Epidermal melanocyte (primary cell): ENCODE data around the gene PRSS16.
"Not testable (repeated sequence)": the region's sequence is repeated elsewhere in the genome, so short reads cannot be mapped to it uniquely, and the experiment has no call there.

ENCODE experiments used
- DNase-seq: peaks from one replicate; pipeline ENCODE4 v3.0.0; 2011; ENCODE audit warnings: low spot score; ENCODE audit not compliant: insufficient read length

Gene PRSS16, protein sequence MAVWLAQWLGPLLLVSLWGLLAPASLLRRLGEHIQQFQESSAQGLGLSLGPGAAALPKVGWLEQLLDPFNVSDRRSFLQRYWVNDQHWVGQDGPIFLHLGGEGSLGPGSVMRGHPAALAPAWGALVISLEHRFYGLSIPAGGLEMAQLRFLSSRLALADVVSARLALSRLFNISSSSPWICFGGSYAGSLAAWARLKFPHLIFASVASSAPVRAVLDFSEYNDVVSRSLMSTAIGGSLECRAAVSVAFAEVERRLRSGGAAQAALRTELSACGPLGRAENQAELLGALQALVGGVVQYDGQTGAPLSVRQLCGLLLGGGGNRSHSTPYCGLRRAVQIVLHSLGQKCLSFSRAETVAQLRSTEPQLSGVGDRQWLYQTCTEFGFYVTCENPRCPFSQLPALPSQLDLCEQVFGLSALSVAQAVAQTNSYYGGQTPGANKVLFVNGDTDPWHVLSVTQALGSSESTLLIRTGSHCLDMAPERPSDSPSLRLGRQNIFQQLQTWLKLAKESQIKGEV

DNA sequence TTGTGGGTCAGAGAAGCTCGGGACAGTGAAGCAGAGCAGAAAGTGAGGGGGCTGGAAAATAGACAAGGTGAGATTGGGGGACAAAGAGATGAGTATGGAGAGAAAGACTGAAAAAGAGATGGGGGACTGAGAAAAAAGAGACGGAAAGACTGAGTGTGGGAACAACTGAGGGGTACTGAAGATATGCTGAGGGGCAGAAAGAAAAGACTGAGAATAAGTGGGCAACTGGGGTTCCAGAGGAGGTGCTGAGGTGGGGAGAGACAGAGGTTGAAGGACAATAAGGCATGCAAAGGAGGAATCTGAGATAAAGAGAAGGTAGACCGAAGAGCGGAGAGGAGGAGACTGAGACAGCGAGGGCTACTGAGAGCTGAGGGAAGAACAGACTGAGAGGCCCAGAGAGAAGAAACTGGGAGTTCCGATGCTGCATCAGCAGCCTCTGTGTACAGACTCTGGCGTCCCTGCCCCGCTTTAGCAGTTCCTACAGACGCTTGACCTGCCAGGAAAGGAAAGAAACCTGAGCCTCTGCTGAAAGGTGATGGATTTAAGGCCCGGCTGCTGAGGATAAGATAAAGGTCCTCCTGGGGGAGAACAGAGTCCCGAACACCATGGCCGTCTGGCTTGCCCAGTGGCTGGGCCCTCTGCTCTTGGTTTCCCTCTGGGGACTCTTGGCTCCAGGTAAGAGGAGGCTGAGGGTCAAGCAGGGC lies at the start of gene PRSS16:
PRSS16 (plus strand) TSS at position 569 of the 704 bp plus-strand sequence; CDS start at position 606, 37 bp downstream.
- no peak for DNase-seq

GRCh38 chr6:27205375-27206278 lies 41.9 kb upstream of the PRSS16 start:
- no peak for DNase-seq

DNA sequence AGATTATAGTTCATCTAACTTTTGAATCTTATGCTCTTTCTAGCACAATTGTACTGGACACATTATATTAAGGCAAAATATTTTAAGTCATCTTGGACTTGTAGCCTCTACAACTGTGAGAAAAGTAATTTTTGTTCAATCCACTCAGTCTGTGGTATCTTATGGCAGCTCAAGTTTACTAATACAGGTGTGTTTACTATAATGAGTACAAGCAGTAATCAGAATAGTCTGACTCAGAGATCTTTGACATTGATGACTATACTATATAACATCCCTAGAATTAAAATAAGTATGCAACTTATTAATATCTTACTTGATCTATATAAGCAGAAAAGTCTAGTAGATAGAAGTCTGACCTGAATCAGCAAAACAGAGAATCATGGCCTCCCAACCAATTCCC lies 40.7 kb upstream of the PRSS16 start:
- no peak for DNase-seq

DNA sequence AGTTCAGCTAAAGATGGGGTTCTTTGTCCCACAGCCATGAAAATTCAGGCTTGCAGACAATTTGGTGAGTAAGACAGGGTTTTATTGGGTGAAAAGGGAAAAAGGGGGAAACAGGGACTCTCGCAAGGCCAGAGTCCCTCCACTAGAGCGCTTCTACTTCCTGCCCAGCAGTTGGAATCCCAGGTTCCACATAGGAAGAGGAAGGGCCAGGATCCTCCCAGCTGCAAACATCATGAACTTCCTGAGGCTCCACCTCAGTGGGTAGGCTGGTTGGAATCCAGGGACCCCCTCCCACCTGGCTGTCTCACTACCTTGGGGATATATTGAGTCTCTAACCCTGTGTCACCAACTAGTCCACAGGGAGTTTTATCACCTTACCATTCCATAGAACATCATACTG lies 39.5 kb upstream of the PRSS16 start:
- no peak for DNase-seq

- DNase-seq, result no peak
Observed at GRCh38 chr6:27209196-27209595, 38.3 kb upstream of the PRSS16 start.

DNA sequence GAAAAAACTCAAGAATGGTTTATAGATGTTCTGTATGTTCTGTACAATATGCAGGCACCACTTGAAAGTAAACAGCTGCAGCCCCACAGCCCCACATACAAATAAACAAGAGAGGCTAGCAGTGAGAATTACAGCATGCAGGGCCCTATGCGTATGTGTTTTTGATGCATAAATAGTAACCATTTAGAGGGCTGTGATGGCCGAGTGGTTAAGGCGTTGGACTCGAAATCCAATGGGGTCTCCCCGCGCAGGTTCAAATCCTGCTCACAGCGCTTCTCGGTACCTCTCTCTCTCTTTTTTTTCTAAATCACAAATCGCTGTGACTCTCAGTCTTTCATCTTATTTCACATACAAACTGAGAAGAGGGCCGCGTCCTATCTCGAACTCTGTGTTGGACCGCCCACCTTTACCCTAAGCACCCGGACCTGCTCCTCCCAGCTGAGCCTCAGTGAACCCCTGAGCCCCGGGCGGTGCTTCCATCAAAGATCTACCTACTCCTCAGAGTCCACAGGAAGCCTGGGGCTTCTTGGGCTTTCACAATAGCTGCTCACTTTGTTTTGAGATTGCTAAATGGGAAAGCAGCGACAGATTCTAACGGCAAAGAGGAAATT lies 37.7 kb upstream of the PRSS16 start:
- DNase-seq, result no peak

DNA sequence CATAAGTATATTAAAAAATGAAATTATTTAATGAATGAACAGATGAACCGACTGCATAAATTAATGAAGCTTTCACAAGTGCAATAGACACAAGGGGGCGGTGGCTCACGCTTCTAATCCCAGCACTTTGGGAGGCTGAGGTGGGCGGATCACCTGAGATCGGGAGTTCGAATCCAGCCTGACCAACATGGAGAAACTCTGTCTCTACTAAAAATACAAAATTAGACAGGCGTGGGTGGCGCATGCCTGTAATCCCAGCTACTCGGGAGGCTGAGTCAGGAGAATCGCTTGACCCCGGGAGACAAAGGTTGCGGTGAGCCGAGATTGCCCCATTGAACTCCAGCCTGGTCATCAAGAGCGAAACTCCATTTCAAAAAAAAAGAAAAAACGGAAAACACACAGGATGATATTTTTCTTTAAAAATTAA lies 34.4 kb upstream of the PRSS16 start:
- not testable (repeated sequence) for DNase-seq

- no peak for DNase-seq
Observed at GRCh38 chr6:27213544-27214125, 33.9 kb upstream of the PRSS16 start.

GRCh38 chr6:27214126-27214601 lies 33.3 kb upstream of the PRSS16 start:
- DNase-seq, result no peak

DNA sequence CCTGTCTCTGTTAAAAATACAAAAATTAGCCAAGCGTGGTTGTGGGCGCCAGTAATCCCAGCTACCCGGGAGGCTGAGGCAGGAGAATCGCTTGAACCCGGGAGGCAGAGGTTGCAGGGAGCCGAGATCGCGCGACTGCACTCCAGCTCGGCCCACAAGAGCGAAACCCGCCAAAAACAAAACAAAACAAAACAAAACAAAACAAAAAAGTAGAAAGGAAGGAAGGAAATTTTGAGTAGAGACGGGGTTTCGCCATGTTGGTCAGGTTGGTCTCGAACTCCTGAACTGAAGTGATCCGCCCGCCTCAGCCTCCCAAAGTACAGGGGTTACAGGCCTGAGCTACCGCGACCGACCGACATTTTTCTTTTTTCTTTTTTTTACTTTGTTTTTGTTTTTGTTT lies 30.6 kb upstream of the PRSS16 start:
- DNase-seq, result no peak

DNA sequence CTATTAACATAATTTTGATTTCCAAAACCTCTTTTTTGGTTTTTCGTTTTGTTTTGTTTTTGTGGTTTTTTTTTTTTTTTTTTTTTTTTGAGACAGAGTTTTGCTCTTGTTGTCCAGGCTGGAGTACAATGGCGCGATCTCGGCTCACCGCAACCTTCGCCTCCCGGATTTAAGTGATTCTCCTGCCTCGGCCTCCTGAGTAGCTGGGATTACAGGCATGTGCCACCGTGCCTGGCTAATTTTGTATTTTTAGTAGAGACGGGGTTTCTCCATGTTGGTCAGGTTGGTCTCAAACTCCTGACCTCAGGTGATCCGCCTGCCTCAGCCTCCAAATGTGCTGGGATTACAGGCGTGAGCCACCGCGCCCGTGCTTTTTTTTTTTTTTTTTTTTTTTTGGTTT lies 24.5 kb upstream of the PRSS16 start:
- not testable (repeated sequence) for DNase-seq

DNA sequence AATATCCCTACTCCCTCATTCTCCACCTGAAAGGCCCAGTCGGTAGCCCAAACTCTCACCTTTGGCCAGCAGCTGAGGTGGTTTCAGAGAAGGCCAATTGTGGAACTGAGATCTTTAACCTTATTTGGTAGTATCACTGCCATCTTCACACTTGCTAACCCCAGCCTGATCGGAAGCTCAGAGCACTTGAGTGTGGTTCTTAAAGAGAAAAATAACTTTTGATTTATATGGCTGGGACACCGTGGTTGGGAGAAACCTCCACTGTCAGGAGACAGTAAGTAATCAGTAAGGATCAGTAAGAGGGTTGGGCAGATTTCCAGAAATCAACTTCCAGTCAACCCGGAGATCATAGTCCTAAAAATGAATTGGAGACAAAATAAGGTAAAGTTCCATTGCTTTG lies 22.8 kb upstream of the PRSS16 start:
- DNase-seq, result no peak

GRCh38 chr6:27228963-27229477 lies 18.5 kb upstream of the PRSS16 start:
- no peak for DNase-seq

GRCh38 chr6:27230758-27231111 lies 16.8 kb upstream of the PRSS16 start:
- DNase-seq, result no peak

GRCh38 chr6:27234576-27234975 lies 12.9 kb upstream of the PRSS16 start:
- no peak for DNase-seq

DNA sequence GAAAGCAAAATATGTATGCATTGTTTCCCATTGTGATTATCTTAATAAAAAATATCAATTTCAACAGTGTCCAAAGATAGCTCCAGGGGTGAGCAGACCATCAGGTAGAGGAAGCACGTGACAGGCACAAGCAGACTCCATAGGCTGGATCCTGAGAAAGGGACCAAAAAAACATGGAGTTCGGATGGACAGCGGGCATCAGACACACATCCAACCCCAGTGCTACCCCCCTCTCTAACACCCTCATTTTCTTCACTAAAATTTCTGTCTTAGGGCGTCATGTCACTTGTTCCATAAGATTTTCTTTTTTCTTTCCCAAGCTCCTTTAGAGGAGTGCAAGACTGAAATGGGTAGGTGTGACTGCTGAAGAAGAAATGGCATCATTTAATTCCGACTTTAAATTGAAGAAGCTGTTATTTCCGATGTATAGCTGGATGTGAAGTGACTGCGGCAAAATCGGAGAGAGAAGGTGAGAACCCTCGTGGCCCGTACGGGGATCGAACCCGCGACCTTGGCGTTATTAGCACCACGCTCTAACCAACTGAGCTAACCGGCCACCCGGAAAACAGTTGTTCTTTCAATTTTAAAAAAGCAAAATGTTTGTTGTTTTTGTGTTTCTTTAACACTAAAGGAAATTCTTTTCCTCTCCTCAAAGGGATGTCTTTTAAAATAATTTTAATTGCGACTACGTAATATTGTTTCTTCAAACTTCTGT lies 10.3 kb upstream of the PRSS16 start:
- no peak for DNase-seq

GRCh38 chr6:27238010-27238983 lies 9.2 kb upstream of the PRSS16 start:
- no peak for DNase-seq

DNA sequence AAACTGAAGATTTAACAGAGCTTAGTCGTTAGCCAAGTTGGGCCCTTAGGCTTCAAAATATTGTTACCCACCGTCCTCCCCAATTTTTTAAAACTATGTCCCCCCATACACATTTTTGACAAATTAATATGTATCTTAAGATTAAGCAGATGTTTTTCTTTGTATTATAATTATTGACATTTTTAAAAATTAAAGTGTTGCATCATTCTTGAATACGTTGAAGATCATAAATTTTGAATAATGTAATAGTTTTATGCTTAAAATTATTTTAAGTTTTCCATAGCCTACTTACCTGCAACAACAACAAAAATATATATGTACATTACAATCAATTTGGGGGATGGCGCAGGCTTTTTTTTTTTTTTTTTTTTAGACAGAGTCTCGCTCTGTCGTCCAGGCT lies 8.2 kb upstream of the PRSS16 start:
- DNase-seq, result no peak

DNA sequence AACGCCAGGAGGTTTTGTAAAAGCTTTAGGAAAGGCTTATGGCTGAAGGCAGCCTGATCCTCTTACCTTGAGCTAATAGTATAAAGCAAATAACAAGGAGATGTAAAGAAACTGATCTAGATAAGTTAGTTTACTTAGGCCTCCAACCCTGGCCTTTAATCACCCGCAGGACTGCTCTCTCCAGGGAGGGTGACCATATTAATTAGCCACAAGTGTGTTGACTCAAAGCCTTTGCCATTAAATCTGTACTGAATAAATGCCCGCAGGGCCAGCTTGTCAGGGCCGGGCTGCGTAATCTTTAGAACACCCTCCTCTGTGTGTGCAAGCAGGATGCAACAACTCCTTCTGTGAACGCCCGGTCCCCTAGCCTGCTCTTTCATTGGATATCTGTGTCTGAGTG lies 6.1 kb upstream of the PRSS16 start:
- DNase-seq, result no peak
